Endothelial cell of umbilical vein (primary cell): ENCODE data around the gene DLEC1.

Source experiments
- CTCF ChIP-seq, 2 donors: IDR thresholded peaks; 1 replicate in 1 of 2; 2 replicates in 1 of 2; pipeline ENCODE4 v1.5.1; 2011; ENCODE audit warnings: low read length in 2 of 2, mild to moderate bottlenecking in 2 of 2, moderate library complexity in 2 of 2, control low read depth in 1 of 2, inconsistent platforms in 1 of 2, low read depth in 1 of 2; ENCODE audit not compliant: insufficient read depth in 1 of 2; ENCODE audit errors: extremely low read depth in 1 of 2
- EZH2 ChIP-seq: IDR thresholded peaks from 2 replicates; pipeline ENCODE4 v1.6.1; 2012; ENCODE audit warnings: borderline replicate concordance, low read depth, mild to moderate bottlenecking, moderate library complexity, low read length, inconsistent platforms; ENCODE audit not compliant: severe bottlenecking
- JUN ChIP-seq: IDR thresholded peaks from 2 replicates; pipeline ENCODE4 v1.6.1; 2011; ENCODE audit warnings: borderline replicate concordance, low read depth; ENCODE audit not compliant: insufficient read length, insufficient read depth
- MAX ChIP-seq: IDR thresholded peaks from 2 replicates; pipeline ENCODE4 v1.6.1; 2011; ENCODE audit not compliant: insufficient read depth, insufficient read length
- POLR2A ChIP-seq: IDR thresholded peaks from 2 replicates; pipeline ENCODE4 v1.6.1; 2012; ENCODE audit warnings: low read depth, mild to moderate bottlenecking, control low read depth, low read length
- POLR2AphosphoS5 ChIP-seq: IDR thresholded peaks from 2 replicates; pipeline ENCODE4 v1.6.1; 2012; ENCODE audit warnings: low read depth, mild to moderate bottlenecking, control low read depth, low read length, moderate library complexity; ENCODE audit not compliant: insufficient read depth

GRCh38 chr3:38002291-38002876 is 36.6 kb upstream of the DLEC1 start:
- TF ChIP-seq CTCF (IDR thresholded peaks at IDR 0.05; ENCODE audit: extremely low read depth in 1 of 2, insufficient read depth in 1 of 2, low read depth in 1 of 2, low read length in 2 of 2) (no peak), EZH2 (no peak), POLR2A (no peak), POLR2AphosphoS5 (no peak), MAX (no peak), JUN (no peak)
